HG03460 (cell line): ENCODE data around the gene TUT4.
"Not testable (repeated sequence)": the region's sequence is repeated elsewhere in the genome, so short reads cannot be mapped to it uniquely, and the experiment has no call there.

Experiments used
- ATAC-seq: cut with Tn5 transposase; IDR thresholded peaks from one replicate; pipeline ENCODE4 v1.9.1; 2021; ENCODE audit not compliant: unreplicated experiment

Gene TUT4, protein sequence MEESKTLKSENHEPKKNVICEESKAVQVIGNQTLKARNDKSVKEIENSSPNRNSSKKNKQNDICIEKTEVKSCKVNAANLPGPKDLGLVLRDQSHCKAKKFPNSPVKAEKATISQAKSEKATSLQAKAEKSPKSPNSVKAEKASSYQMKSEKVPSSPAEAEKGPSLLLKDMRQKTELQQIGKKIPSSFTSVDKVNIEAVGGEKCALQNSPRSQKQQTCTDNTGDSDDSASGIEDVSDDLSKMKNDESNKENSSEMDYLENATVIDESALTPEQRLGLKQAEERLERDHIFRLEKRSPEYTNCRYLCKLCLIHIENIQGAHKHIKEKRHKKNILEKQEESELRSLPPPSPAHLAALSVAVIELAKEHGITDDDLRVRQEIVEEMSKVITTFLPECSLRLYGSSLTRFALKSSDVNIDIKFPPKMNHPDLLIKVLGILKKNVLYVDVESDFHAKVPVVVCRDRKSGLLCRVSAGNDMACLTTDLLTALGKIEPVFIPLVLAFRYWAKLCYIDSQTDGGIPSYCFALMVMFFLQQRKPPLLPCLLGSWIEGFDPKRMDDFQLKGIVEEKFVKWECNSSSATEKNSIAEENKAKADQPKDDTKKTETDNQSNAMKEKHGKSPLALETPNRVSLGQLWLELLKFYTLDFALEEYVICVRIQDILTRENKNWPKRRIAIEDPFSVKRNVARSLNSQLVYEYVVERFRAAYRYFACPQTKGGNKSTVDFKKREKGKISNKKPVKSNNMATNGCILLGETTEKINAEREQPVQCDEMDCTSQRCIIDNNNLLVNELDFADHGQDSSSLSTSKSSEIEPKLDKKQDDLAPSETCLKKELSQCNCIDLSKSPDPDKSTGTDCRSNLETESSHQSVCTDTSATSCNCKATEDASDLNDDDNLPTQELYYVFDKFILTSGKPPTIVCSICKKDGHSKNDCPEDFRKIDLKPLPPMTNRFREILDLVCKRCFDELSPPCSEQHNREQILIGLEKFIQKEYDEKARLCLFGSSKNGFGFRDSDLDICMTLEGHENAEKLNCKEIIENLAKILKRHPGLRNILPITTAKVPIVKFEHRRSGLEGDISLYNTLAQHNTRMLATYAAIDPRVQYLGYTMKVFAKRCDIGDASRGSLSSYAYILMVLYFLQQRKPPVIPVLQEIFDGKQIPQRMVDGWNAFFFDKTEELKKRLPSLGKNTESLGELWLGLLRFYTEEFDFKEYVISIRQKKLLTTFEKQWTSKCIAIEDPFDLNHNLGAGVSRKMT (N-terminal part only)

DNA sequence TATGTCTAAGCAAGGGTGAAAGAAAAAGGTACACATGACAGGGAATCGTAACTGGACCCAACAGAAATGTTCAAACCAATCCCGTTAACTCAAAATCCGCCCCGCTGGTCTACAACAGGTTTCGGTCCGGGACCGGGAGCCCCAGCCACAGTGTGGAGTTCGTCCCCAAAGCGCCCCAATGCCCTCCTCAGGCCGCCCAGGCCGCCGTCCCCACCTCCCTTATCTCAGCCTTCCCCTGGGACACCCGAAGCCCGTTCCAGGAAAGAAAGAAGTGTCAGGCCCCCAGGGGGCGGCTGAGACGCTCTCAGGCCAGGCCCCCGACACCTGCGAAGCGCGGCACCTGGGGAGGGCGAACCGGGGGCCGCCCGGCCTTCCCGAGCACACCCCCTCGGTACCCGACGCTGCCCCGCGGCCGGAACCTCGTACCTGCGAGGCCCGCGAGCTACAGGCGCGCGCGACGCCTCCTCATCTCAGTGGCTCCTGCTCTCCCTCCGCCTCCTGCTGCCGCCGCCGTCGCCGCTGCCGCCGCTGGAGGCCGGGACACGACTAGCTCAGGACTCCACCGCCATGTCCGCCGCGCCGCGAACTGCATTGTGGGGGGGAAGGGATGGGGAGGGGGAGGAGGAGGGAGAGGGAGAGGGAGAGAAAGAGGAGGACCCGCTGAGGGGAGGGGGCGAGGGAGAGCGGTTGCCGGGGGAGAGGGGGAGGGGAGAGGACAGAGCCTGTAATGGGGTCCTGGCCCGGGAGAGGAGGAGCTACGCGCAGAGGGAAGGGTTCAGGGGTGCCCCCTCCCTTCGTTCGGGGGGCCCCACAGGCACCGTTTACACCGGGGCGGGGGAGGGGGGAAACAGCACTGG lies at the start of gene TUT4:
Gene TUT4 (minus strand): TSS at position 588 of the 857 bp plus-strand sequence. CDS start 26,812 bp downstream, outside the sequence.
- peak; percentile 49 for ATAC-seq

DNA sequence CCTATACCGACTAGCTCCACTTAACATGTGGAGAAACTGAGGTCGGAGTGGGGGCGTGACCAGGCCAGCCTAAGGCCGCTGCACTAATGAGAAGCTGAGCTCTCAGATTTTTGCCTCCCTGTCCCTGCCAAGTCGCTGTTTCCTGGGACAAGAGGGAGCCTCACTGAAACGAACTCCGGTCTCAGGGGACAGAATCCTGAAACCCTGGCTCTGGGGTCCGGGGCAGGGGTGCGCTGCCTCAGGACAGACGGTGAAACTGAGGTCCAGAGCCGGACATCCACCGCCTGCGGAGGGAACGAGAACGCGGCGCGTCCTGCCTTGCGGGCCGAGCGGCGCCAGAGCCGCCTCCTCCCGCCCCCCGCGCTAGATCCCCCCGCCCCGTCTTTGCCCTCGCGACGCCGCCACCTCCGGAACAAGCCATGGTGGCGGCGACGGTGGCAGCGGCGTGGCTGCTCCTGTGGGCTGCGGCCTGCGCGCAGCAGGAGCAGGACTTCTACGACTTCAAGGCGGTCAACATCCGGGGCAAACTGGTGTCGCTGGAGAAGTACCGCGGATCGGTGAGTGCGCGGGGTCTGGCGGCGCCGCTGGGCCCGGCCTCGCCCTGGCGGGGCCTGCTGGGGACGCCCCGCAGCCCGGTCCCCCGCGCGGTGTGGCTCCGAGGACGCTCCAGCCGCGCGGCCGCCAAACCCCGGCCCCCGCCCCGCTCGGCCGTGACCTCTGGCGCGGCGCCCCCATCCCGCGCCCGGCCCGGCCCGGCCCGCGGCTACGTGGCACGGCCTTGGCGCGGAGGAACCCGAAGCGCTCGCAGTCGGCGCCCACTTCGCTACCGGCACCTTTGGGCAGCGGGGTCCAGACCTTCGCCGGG lies 49.3 kb upstream of the TUT4 start, which contains the start of gene GPX7:
Gene GPX7 (plus strand): TSS at position 381 of the 865 bp plus-strand sequence. CDS start 39 bp downstream, at position 420.
- no peak for ATAC-seq

DNA sequence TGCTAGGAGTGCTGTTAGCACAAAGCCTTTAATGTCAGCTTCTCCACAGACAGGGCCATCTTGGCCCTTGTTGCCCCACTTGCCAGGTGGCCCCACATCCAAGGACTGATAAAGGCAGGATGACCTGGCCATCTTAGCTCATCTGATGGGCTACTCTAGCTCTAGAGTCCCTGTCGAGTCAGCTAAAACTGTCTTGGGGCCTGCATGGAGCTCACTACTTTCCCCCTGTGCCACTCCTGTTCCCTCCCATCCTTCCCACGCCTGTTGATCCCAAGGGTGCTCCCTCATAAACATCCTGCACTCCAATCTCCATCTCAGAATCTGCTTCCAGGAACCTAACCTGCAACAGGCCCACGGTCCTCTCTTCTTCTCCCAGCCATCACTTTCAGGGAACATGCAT lies 48.6 kb upstream of the TUT4 start:
- ATAC-seq: no peak

DNA sequence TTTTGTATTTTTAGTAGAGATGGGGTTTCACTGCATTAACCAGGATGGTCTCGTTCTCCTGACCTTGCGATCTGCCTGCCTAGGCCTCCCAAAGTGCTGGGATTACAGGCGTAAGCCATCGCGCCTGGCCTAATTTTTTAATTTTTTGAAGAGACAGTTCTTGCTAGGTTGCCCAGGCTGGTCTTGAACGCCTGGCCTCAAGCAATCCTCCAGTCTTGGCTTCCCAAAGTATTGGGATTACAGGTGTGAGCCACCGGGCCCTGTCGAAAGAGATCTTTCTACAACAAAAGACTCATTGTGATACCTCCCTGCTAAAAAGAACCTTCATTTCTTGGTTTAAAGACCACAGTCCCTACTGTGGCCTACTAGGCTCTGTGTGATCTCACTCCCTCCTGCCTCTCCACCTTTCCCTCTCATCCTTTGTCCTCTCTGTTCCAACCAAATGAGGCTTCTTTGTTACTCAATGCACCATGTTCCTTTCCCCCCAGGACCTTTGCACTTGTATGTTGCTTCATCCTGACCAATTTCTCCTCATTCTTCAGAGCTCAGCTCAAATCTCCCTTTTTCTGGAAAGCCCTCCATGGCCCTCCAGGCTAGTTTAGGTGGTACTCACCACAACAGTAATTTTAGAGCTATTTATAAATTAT lies 47.8 kb upstream of the TUT4 start:
- no peak for ATAC-seq

DNA sequence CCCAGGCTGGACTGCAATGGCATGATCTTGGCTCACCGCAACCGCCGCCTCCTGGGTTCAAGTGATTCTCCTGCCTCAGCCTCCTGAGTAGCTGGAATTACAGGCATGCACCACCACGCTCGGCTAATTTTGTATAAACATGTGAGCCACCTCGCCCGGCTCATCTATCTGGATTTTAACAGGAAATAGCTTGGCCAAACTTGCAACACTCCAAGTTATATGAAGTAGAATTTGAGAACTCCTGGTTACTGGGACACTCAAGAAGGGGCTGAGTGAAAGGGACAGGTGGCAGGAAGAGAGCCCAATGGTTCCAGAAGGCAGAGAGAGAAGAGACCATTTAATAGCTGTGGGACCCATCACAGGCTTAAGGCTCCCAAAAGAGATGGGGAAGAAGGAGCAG lies 46.3 kb upstream of the TUT4 start:
- ATAC-seq: no peak

DNA sequence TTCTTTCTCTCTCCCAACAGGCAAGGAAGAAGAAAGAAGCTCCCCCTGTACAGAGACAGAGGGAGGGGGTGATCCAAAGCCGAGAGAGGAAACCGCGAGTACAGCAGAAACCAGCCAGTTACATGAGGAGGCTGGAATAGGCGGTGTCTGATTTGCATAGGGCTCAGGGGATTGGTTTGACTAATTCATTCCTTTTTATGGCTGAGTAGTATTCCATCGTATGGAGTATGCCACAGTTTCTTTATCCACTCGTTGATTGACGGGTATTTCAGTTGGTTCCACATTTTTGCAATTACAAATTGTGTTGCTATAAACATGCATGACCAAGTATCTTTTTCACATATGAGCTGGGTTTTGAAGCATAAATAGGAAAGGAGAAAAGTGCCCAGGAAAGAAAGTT lies 45.8 kb upstream of the TUT4 start:
- ATAC-seq: no peak

DNA sequence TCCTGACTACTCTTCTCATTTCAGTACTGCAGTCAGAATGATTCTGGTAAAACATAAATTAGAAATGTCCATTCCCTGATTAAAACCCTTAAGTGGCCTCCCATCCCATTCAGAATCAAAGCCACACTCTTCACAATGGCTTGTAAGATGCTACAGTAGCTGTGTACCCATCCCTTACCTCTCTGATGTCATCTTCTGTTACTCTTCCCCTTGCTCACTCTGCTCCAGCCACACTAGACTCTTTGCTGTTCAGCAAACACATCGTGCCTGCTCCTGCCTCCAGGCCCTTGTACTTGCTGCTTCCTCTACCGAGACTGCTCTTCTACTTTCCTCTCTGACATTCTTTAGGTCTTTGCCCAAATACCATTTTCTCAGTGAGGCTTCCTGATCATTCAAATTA lies 45.0 kb upstream of the TUT4 start:
- no peak for ATAC-seq

DNA sequence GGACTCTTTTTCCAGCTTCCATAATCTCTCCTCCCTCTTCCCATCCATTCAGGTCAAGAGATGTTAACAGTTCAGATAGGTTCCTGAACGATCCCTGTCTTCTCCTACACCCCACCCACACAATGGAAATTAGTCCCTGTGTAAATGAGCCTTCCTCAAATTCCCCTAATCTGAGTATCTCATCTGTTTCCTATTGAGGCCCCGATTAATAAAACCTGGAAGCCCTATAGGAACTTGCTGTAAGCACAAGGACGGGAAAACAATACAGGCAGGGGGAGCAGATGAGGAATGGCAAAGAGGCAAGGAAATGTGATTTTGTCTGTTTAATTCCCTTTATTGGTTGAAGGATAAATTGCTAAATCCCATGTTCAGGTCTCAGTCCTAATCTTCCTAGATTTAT lies 42.2 kb upstream of the TUT4 start:
- ATAC-seq: no peak

DNA sequence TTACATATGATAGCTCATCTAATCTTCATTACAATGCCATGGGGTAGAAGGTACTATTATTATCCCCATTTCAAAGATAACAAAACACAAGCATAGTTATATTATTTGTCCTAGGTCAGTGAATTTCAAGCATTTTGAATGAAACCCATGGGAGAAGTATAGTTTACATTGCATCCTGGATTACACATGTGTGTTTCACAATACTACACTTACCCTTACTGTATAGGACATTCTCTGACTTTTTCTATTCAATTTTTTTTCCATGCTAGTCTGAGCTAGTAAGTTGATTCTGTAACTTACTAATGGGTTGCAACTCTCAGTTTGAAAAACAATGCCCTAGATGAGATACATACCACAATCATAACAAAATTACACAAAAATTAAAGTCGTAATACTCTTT lies 40.6 kb upstream of the TUT4 start:
- no peak for ATAC-seq

DNA sequence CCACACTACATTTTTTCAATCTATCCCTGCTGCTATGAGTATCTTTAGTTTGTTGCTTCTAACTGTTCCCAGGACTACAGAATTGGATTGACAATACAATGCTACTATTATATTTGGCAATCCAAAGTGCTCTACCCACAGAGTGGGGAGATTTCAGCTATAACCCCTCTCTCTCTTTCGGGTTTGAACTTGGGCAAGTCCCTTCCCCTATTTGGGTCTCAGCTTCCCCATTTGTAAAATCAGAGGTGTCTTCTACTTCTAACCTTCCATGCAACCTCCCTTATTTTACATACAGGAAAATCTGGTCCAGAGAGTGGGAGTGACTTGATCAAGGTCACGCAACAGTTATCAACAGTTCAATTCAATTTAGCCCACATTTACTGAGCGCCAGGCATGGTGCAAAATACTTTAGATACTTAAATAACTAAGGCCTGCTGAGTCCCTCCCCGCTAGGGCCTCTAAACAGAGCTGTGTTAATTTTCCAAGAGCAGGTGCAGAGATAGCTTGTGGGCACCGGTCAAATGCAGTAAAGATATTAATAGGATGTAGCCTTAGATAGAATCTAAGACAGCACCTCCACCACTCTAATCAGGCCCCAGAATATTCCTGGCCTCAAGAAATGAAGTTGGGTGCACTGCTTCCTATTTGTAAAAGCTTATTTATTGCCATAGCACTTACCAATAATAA lies 39.9 kb upstream of the TUT4 start:
- no peak for ATAC-seq

DNA sequence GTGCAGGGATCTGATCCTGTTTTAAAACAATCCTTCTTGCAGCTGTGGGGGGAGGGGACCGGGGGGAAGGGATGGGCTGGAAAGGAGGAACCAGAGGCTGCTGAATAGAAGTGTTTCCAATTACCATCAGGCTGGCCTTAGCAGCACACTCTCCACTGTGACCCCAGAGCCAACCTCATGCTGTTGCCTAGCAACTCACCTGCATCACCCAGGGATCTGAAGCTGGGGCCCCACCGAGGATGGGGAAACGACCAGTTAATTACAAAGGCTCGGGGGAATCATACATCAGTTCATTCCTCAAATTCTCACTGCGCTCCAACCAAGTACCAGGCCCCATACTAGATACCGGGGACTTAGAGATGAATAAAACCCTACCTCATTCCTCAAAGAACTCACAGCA lies 37.4 kb upstream of the TUT4 start:
- ATAC-seq: no peak

DNA sequence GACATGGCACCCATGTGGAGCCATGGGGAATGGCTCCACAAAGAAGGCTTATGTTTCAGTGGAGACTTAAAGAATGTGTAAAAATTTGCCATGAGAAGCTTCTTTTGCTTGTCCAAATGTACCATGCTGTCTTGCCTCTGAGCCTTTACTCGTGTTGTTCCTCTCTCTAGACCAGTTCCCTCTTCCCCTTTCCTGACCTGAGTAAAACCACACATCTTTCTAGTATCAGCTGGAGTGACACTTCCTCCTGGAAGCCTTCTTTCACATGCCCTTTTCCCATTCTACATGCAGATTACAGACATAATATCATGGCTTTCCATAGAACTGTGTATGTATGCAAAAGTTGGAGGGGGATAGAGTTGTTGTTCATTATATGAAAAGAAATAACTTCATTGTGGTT lies 35.6 kb upstream of the TUT4 start:
- ATAC-seq: no peak

DNA sequence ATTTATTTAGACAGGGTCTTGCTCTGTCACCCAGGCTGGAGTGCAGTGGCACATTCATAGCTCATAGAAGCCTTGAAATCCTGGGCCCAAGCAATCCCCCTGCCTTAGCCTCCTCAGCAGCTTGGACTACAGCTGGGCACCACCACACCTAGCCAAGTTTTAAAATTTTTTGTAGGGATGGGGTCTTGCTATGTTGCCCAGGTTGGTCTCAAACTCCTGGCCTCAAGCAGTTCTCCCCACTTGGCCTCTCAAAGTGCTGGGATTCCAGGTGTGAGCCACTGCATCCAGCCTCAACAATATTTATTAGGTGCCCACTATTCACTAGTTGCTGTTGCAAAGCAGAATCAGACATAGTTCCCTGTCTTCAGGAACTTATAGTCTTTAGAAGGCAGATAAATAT lies 35.1 kb upstream of the TUT4 start:
- no peak for ATAC-seq

DNA sequence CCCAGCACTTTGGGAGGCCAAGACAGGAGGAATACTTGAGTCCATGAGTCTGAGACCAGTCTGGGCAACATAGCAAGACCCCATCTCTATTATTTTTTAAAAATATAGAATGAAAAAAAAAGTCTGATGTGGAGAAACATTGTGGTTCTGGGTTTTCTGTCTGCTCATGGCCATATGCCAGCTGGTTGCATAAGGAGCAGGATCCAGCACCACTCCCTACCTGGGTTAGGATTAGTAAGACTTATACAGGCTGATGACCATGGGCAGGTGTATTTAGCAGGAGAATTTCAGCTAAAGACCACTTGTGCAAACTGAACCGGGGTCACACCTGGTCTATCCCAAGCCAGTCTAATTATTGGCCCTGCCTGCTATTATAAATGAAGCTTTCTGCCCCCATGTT lies 32.6 kb upstream of the TUT4 start:
- ATAC-seq: no peak

DNA sequence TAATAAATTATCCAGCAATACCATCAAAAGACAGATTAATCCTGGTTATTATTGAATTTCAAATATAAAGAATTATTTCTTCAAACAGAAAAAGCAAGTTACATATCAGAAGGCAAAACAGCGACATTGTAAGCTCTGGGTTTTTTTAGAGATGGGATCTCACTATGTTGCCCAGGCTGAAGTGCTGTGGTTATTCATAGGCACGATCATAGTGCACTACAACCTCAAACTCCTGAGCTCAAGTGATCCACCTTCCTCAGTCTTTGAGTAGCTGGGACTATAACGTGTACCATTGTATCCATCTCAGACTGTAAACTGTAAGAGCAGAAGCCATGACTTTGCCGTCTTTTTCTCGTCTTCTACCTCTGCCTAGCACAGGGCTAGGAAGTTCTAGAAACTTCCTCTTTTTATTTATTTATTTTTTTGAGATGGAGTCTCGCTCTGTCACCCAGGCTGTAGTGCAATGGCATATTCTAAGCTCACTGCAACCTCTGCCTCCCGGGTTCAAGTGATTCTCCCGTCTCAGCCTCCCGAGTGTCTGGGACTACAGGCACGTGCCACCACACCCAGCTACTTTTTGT lies 29.3 kb upstream of the TUT4 start:
- no peak for ATAC-seq

DNA sequence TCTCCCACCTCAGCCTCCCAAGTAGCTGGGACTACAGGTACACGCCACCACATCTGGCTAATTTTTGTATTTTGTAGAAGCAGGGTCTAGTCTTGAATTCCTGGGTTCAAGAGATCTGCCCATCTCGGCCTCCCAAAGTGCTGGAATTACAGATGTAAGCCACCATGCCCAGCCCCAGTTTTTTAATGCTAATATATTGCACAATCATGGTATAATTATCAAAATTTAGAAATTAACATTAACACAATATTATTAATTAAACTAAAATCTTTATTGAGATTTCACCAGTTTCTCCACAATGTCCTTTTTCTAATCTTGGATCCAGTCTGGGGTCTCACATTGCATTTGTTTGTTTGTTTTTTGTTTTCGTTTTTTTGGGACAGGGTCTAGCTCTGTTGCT lies 27.4 kb upstream of the TUT4 start:
- no peak for ATAC-seq

DNA sequence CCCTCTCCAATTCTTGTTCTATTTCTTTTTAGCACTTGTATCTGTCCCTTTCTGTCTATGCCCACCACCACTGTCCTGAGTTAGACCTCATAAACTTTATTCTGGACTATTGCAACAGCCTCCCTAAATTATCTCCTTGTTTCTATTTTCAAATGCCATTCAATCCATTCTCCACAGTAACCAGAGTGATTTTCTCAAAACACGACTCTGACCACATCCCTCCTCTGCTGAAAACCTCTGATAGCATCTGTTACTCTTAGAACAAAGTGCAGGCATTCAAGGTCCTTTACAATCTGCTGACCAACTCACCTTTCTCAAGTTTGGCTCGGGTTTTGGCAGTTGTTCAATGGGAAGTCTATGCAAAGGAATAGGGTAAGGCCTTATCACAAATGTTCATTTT lies 26.5 kb upstream of the TUT4 start:
- no peak for ATAC-seq

DNA sequence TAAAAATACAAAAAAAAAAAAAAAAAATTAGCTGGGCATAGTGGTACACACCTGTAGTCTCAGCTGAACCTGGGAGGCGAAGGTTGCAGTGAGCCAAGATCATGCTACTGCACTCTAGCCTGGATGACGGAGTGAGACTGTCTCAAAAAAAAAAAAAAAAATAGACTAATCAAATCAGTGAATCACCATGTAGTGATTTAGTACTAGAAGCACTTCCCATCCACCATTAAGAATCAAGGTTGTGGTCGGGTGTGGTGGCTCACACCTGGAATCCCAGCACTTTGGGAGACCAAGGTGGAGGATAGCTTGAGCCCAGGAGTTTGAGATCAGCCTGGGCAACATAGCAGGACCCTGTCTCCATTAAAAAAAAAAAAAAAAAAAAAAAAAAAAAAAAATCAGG lies 25.2 kb upstream of the TUT4 start:
- ATAC-seq: not testable (repeated sequence)
